Pancreas (tissue), 10 donors: ENCODE measurements around the gene RRAD. TPM values are rescaled to one million over a fixed set of nuclear protein-coding genes. Genes with fewer than 3 reads are reported as not detected.

Experiments used
- ATAC-seq, 4 donors: fragments of 200-7000 bp; cut with Tn5 transposase; one replicate each; pipeline versions ENCODE4 v1.8.0 to v1.9.1; 2020; ENCODE audit warnings: mild to moderate bottlenecking in 4 of 4, moderate library complexity in 4 of 4
- DNase-seq, 6 donors: peaks; one replicate each; pipeline ENCODE4 v3.0.0-alpha.2; 2020
- FAIRE-seq: peaks from 2 replicates; lab custom pipeline; 2012; peaks lifted over from hg19 to GRCh38; lab: Jason Lieb, UNC
- H3K27ac ChIP-seq, 4 donors: fragments of 200-600 bp; sonication (generic); 1 replicate in 3 of 4; 2 replicates in 1 of 4; pipeline versions ENCODE4 v1.5.0 to v1.8.0; 2020
- H3K27me3 ChIP-seq, 4 donors: fragments of 200-600 bp; one replicate each; pipeline ENCODE4 v1.8.0; 2021
- H3K36me3 ChIP-seq, 3 donors: fragments of 200-600 bp; sonication (generic) in 1 of 3; one replicate each; pipeline versions ENCODE4 v1.5.0 to v1.8.0; 2020 to 2021
- H3K4me1 ChIP-seq, 3 donors: fragments of 200-600 bp; one replicate each; pipeline ENCODE4 v1.8.0; 2021
- H3K4me3 ChIP-seq, 4 donors: fragments of 200-600 bp; sonication (generic) in 2 of 4; one replicate each; pipeline versions ENCODE4 v1.5.0 to v1.8.0; 2020 to 2021
- H3K9me3 ChIP-seq, 4 donors: fragments of 200-600 bp; one replicate each; pipeline ENCODE4 v1.8.0; 2021
- WGBS, 2 donors: extraction: QIAGEN DNeasy Blood & Tissue Kit; methylation state at CpG; one replicate each; pipeline ENCODE4 v1.1.7; 2013; 5-methylcytosine and 5-hydroxymethylcytosine counted together
- intact Hi-C, 3 donors: fragments of 100-400 bp; cut with DNase I; formaldehyde crosslinking; loops; one replicate each; pipeline versions ENCODE4 v1.11.1 to v1.14.2; 2022
- polyA plus RNA-seq, 2 donors: library from polyadenylated mRNA; stranded (reverse); fragments of 200-250 nt; gene quantifications; one replicate each; pipeline ENCODE4 v1.2.3, GENCODE V29; 2013
- total RNA-seq, 6 donors: library from RNA; stranded (reverse); fragmentation: NEBNext Ultra II Directional in 4 of 6; extraction: Animal tissue kit (Norgen Biotek cat#: 25700) in 4 of 6; gene quantifications; one replicate each; pipeline versions ENCODE4 v1.2.1 to v1.2.4, GENCODE V29; 2021 to 2023
- TF ChIP-seq, protein P1 (sequence below), 4 donors: fragments of 200-600 bp; sonication (generic) in 3 of 4; IDR thresholded peaks; one replicate each; pipeline versions ENCODE4 v1.5.0 to v1.8.0; 2021; ENCODE audit warnings: antibody characterized with exemption in 4 of 4
- donor health status: healthy with polysubstance abuse.
- donor health status: DM: no; HTN: no; CAD: no; lungs with moderate emphysema.
- donor health status: DM: no; HTN: no; CAD: no.
- donor health status: control.
- donor health status: control.
- donor health status: Bipolar disorder and iron deficiency.
- donor health status: DM: yes; HTN: yes; CAD: no.
- donor health status: DM: no; HTN: no; CAD: no.
- donor health status: DM: no; HTN: no; CAD: no.
- donor health status: DM: yes; HTN: yes; CAD: no.

The RRAD gene
- total and polyA plus RNA-seq, 8 donors: 0.20 to 2.9 (median 0.60) TPM

DNA sequence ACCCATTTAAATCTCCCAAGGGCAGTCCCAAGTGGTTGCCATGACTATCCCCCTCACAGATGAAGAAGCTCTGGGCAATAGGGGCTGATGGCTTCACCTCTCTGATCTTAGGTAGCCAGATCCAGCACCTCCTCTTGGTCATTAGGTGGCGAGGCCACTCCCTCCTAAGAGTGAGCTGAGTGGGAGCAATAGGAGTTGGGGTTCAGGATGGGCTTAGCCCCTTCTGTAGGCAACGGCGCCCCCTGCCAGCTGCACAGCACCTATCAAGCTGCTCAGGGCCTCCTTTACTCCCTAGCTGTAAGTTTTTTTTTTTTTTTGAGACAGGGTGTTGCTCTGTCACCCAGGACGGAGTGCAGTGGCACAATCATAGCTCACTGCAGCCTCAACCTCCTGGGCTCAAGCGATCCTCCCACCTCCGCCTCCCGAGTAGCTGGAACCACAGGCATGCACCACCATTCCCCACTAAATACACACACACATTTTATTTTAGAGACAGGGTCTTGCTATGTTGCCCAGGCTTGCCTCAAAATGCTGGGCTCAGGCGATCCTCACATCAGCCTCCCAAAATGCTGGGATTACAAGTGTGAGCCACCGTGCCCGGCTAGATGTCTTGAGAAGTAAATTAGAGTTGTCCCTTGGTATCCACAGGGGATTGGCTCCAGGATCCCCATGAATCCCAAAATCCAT lies 3.5 kb upstream of the RRAD start:
- FAIRE-seq (no peak), DNase-seq (peak in 1 of 6 donors; percentile 31), ATAC-seq (no peak)
- Histone ChIP-seq H3K27me3 (no peaks in the 10 kb centered on the region), H3K9me3 (no peaks in the 10 kb centered on the region), H3K36me3 (no peaks in the 10 kb centered on the region), H3K4me1 (peaks cover 4 to 7% (median 7%) of the 10 kb centered on the region in 3 donors), H3K4me3 (no peak overlapping the region), H3K27ac (no peak overlapping the region)
- 69 to 82% methylated on average over 10 of the region's 10 CpGs for WGBS, 2 donors
- intact Hi-C loops: no loop called here
- TF ChIP-seq, protein P1, sequence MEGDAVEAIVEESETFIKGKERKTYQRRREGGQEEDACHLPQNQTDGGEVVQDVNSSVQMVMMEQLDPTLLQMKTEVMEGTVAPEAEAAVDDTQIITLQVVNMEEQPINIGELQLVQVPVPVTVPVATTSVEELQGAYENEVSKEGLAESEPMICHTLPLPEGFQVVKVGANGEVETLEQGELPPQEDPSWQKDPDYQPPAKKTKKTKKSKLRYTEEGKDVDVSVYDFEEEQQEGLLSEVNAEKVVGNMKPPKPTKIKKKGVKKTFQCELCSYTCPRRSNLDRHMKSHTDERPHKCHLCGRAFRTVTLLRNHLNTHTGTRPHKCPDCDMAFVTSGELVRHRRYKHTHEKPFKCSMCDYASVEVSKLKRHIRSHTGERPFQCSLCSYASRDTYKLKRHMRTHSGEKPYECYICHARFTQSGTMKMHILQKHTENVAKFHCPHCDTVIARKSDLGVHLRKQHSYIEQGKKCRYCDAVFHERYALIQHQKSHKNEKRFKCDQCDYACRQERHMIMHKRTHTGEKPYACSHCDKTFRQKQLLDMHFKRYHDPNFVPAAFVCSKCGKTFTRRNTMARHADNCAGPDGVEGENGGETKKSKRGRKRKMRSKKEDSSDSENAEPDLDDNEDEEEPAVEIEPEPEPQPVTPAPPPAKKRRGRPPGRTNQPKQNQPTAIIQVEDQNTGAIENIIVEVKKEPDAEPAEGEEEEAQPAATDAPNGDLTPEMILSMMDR (IDR thresholded peaks at IDR 0.05): no peak

DNA sequence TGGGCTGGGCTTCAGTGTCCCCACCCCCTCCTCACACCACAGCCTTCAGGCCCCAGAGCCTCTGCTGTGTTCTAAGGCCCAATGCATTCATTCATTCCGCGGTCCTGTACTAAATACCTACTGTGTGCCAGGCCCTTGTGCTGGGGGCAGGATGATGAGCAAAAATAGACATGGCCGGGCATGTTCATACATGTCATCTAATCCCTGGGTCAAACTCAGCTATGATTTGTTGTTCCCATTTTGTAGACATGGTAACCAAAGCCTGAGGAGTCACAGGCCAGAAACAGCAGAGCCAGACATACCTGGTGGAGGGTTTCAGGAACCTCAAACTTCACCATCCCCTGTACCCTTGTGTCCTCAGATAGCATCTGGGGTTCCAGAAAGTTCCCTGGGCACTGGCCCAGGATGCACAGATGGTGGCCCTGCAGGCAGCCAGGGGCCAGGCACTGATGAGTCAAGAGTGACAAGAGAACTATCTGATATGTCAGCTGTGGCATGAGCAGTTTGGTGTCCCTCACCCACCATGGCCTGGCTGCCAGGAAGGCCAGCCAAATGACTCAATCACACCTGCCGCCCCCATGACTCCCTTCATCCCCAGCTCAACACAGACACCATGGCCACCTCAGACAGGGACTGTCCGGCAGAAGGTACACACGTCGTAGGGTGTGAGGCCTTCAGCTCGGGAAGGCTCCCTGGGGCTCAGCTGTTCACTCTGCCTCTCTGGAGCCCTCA lies 2.7 kb upstream of the RRAD start:
- H3K36me3 ChIP-seq: no peaks in the 10 kb centered on the region

DNA sequence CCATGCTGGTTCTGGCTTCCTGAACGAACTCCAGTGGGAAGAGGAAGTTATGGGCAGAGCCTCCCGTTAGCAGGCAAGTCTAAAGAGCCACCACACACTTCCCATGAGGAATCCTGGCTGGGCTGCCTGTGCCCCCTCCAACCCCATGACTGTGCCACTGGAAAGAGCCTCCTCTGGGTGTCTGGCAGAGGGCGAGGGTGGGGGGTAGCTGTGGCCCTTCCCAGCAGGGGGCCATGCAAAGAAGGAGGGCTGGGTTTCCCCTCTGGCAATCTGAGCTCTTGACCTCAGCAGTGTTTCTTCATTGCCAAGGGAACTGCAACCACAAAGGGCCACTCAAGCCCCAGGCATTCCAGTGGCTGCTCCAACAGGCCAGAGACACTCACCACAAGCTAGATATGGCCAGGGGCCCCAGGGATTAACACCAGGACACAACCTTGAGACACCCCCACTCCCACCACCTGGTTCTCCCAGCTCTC lies 1.7 kb upstream of the RRAD start:
- intact Hi-C loops: no loop called here
- FAIRE-seq (no peak), ATAC-seq (peak in 2 of 4 donors; percentile 8 to 40), DNase-seq (peak in 1 of 6 donors; percentile 25)
- no peak overlapping the region for H3K4me3 ChIP-seq
- 78 to 81% methylated on average over 3 of the region's 3 CpGs for WGBS, 2 donors
- no peaks in the 10 kb centered on the region for H3K27me3 ChIP-seq
- H3K36me3 ChIP-seq: no peaks in the 10 kb centered on the region
- H3K27ac ChIP-seq: no peak overlapping the region
- no peaks in the 10 kb centered on the region for H3K4me1 ChIP-seq
- TF ChIP-seq, protein P1 (IDR thresholded peaks at IDR 0.05): no peak
- no peaks in the 10 kb centered on the region for H3K9me3 ChIP-seq

More for the DNA sequence above, 2.7 kb upstream of the RRAD start:
- Histone ChIP-seq H3K27me3 (no peaks in the 10 kb centered on the region), H3K9me3 (no peaks in the 10 kb centered on the region), H3K4me1 (peaks cover under 1 to 3% (median 2%) of the 10 kb centered on the region in 3 donors), H3K27ac (no peak overlapping the region), H3K4me3 (no peak overlapping the region)
- WGBS, 2 donors: 88 to 92% methylated on average over 8 of the region's 8 CpGs
- DNase-seq: peak in 1 of 6 donors; percentile 23
- ATAC-seq: no peak
- FAIRE-seq: no peak
- intact Hi-C loops: no loop called here
- TF ChIP-seq, protein P1 (IDR thresholded peaks at IDR 0.05): no peak

DNA sequence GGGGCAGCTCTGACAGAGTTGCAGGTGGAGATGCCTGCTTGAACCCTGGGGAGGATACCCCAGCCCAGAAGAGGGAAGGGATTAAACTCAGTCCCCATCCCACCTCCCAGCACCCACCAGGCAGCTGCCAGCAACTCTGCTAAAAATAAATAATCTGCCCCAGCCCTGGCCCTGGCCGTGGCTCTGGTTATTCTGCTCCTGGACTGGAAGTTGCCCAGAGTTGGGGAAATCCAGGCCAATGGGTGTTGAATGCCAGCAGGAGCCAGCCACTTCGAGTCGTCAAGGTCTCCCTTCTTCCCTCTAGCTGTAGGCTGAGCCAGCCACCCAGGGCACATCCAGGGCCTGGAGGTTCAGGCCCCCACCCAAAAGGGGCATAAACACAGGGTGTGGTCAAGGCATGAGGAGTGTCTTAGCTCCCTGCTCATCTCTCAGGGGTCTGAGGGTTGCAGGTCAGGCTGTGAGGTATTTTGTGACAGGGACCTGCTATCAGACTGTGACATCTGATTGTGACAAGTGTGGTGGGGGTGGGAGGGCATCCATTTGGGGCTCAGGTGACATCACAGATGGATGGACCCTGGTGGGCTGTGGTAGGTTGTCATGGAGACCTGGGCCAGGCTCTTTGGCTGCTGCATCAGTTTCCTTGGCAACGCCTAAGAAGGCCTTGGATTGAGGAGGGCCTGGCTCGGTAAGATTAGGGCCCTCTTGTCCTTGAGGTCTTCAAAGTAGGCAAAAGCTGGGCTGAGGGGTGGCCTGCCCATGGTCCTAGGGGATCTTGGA lies 1.0 kb upstream of the RRAD start:
- FAIRE-seq (no peak), ATAC-seq (peak; percentile 12 to 67 (median 18)), DNase-seq (peak in 1 of 6 donors; percentile 52)
- TF ChIP-seq, protein P1 (IDR thresholded peaks at IDR 0.05): no peak
- Histone ChIP-seq H3K4me1 (no peaks in the 10 kb centered on the region), H3K9me3 (no peaks in the 10 kb centered on the region), H3K36me3 (no peaks in the 10 kb centered on the region), H3K27ac (no peak overlapping the region), H3K27me3 (no peaks in the 10 kb centered on the region), H3K4me3 (no peak overlapping the region)
- intact Hi-C loops: no loop called here
- 30 to 34% methylated on average over 5 of the region's 5 CpGs for WGBS, 2 donors
